K562 (cell line): ENCODE measurements around the gene PTPRF.

ENCODE experiments used
- CTCF ChIP-seq, 3 experiments: IDR thresholded peaks in 2 of 3; conservative IDR thresholded peaks in 1 of 3; 2 replicates each; pipeline ENCODE4 v1.5.1; 2011 to 2012; ENCODE audit warnings: low read length in 3 of 3, mild to moderate bottlenecking in 3 of 3, control low read depth in 2 of 3, improper control_type of control experiment in 1 of 3, inconsistent platforms in 1 of 3, low read depth in 1 of 3, mixed read lengths in 1 of 3, moderate library complexity in 1 of 3; ENCODE audit not compliant: insufficient read depth in 2 of 3
- EP300 ChIP-seq: IDR thresholded peaks from 2 replicates; pipeline ENCODE4 v1.6.1; 2012; ENCODE audit warnings: low read length, improper control_type of control experiment
- FIP1L1 ChIP-seq: fragments of 200-400 bp; formaldehyde crosslinking; IDR thresholded peaks from 2 replicates; pipeline ENCODE4 v1.6.1; 2018; ENCODE audit warnings: mild to moderate bottlenecking, low read depth, low read length; ENCODE audit not compliant: poor library complexity, severe bottlenecking
- HMGXB4 ChIP-seq: sonication (generic); formaldehyde crosslinking; IDR thresholded peaks from 2 replicates; pipeline ENCODE4 v1.8.1; 2023; ENCODE audit warnings: mild to moderate bottlenecking, missing genetic modification reagents
- KLF1 ChIP-seq: fragments of 450-650 bp; IDR thresholded peaks from 2 replicates; pipeline ENCODE4 v1.6.1; 2016; ENCODE audit warnings: missing genetic modification characterization, missing compliant biosample characterization
- NKRF ChIP-seq: fragments of 450-650 bp; IDR thresholded peaks from 2 replicates; pipeline ENCODE4 v1.6.1; 2016; ENCODE audit warnings: borderline replicate concordance
- NR3C1 ChIP-seq: sonication (generic); formaldehyde crosslinking; IDR thresholded peaks from 2 replicates; pipeline ENCODE4 v1.8.1; 2022; ENCODE audit warnings: missing genetic modification reagents
- POLR2A ChIP-seq: fragments of 450-650 bp; conservative IDR thresholded peaks from 2 replicates; pipeline ENCODE4 v1.6.1; 2016
- PTRF ChIP-seq: fragments of 450-650 bp; IDR thresholded peaks from 2 replicates; pipeline ENCODE4 v1.6.1; 2016; ENCODE audit warnings: mild to moderate bottlenecking, missing genetic modification characterization, missing compliant biosample characterization
- SP2 ChIP-seq: IDR thresholded peaks from 2 replicates; pipeline ENCODE4 v1.6.1; 2011; ENCODE audit warnings: mild to moderate bottlenecking, low read depth, low read length, moderate library complexity; ENCODE audit not compliant: poor library complexity, severe bottlenecking; ENCODE audit errors: extremely low read depth
- ZNF12 ChIP-seq: sonication (generic); formaldehyde crosslinking; IDR thresholded peaks from 2 replicates; pipeline ENCODE4 v1.4.0; 2020; ENCODE audit warnings: mild to moderate bottlenecking, missing genetic modification reagents
- ZNF217 ChIP-seq: sonication (generic); formaldehyde crosslinking; IDR thresholded peaks from 2 replicates; pipeline ENCODE4 v1.8.0; 2022; ENCODE audit warnings: mild to moderate bottlenecking, missing genetic modification reagents
- ZNF224 ChIP-seq: sonication (generic); formaldehyde crosslinking; IDR thresholded peaks from 2 replicates; pipeline ENCODE4 v1.8.0; 2022; ENCODE audit warnings: mild to moderate bottlenecking, missing genetic modification reagents
- ZNF707 ChIP-seq: fragments of 250-450 bp; sonication (Bioruptor Pico); conservative IDR thresholded peaks from 2 replicates; pipeline ENCODE4 v1.8.0; 2022; ENCODE audit warnings: inconsistent platforms, mild to moderate bottlenecking, moderate library complexity

- TF ChIP-seq ZNF217 (CRISPR knock-in tag) (no peak), EP300 (no peak), POLR2A (no peak), PTRF (tag) (no peak), NKRF (no peak), ZNF707 (no peak), ZNF224 (no peak), SP2 (no peak), ZNF12 (CRISPR knock-in tag) (no peak), NR3C1 (CRISPR knock-in tag) (no peak), KLF1 (tag) (no peak), HMGXB4 (CRISPR knock-in tag) (no peak), CTCF (IDR thresholded peaks at IDR 0.05 in 2 of 3, conservative IDR thresholded peaks at IDR 0.05 in 1 of 3; ENCODE audit: insufficient read depth in 2 of 3, low read depth in 1 of 3, low read length in 3 of 3) (no peak), FIP1L1 (no peak)
Observed at GRCh38 chr1:43572084-43572483, 41.4 kb downstream of the PTPRF start.
